ENCODE measurements around the gene OR56A4.
A peak's percentile ranks its signal among the peaks of the same experiment; 100 is the strongest.

The OR56A4 gene, protein sequence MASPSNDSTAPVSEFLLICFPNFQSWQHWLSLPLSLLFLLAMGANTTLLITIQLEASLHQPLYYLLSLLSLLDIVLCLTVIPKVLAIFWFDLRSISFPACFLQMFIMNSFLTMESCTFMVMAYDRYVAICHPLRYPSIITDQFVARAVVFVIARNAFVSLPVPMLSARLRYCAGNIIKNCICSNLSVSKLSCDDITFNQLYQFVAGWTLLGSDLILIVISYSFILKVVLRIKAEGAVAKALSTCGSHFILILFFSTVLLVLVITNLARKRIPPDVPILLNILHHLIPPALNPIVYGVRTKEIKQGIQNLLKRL

DNA sequence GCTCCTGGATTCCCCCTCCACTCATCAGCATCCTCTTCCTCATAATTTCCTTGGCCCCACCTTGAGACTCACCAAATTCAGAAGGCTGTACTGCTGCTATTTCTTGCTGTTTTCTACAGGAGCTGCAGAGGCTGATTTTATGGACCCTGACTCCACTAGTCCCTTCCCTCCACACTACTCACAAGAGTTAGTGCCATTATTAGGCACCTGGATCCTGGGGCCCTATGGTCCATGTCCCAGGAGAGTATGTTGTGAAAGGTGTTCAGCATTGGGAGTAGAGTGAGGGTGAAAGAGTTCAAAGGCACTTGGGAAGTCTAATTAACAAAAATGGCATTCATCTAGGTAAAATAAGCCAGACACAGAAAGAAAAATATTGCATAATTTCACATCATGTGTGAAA is at the start of gene OR56A4:
Gene OR56A4, minus strand, starts transcription at position 101 of the 400 bp plus-strand sequence. CDS start 3,954 bp downstream, outside the sequence.
- no peak for DNase-seq

DNA sequence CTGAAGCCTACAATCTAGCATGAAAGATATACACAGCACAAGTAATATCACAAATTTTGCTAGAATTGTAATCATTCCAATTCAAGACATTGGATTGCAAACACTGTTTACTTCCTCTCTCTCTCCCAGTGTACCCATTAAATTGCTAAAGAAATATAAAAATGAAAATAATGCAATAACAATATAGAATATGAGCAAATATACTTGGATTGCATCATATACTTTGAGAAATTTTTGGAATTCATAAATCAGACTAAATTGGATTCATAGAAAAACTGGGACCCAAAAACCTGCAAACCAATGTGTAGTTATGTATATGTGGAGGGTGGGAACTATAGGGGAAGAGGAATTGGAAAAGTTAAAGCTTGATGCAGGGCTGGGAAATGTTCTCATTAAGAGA is 48.8 kb upstream of the OR56A4 start:
- DNase-seq: no peak

DNA sequence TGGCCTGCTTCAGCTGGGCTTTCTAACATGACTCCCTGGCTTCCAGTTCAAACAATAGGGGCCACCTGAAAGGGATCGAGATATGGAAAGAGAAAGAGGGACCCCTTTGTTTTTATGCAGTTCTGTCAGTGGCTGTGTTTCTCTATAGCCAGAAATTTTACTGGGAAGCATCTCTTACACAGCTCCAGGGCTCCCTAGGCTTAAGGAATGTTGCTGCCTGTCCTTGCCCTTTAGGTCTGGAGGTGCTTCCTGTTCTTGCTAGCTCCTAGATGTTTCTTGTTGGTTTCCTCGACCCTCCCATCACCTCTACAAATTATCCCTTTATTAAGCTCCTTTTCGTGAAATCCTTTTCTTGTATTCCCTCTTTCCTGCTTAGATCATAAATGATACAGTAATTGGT is 45.6 kb upstream of the OR56A4 start:
- no peak for DNase-seq

DNA sequence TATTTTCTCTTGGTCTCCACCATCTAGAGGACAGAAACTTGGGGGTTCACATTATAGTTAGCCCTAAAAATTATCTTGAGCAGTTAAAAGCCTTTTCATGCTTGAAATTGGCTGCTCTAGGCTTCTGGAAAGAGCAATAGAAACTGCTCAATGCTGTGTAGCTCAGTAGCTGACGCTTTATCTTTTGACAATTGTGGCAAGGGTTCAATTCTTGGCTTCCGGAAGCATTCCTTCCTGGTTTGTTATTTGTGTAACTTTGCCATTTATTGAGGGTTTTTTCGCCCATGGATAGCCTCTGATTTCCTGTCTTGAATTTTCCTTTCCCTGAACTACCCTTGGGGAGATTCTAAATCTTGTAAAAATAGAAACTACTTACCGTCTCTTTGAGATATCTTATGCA is 34.1 kb upstream of the OR56A4 start:
- no peak for DNase-seq

DNA sequence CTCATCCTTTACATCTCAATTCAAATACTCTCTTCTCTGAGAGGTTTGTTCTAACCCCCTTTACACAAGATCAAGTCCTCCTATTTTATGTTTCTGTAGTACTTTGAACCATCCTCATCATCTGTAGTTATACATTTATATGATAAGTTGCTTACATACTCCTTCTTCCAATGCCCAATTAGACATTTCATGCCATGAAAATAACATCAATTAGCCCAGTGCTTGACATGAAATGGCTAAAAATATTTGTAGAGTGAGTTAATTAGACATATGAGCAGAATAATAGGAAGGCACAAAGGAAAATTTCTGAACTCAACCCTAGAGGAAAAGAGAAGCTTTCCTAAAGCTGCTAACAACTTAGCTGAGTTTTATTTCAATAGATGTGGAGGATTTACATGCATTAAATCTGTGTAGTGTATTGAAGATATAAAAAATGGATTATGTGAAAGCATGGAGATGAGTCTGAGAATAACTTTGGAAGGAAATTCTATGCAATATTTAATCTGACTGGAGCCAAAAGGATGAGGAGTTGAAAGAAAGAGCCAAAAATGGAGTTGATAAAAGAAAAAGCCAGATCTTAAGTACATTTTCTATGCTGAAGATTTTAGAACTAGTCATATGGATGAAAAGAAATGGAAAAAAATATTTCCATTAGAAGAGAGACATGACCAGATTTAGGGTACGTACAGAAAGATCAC is 24.1 kb upstream of the OR56A4 start, which contains the start of gene OR56A1:
Gene OR56A1, minus strand, starts transcription at position 51 of the 698 bp plus-strand sequence. CDS start 3,066 bp downstream, outside the sequence.
- DNase-seq: no peak

DNA sequence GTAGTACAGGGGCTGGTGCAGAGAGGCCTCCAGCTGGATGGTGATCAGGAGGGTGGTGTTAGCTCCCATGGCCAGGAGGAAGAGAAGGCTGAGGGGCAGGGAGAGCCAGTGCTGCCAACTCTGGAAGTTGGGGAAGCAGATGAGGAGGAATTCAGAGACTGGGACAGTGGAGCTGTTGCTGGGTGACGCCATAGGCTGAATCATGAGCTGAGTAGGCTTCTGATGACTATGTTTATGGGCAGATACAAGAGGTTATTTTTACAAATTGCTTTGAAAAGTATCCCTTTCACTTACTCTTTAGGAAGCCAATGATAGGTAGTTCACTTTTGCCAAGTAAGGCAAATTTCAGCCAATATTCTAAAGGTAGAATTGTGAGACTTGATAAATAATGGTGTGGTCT is 20.8 kb upstream of the OR56A4 start:
- no peak for DNase-seq

DNA sequence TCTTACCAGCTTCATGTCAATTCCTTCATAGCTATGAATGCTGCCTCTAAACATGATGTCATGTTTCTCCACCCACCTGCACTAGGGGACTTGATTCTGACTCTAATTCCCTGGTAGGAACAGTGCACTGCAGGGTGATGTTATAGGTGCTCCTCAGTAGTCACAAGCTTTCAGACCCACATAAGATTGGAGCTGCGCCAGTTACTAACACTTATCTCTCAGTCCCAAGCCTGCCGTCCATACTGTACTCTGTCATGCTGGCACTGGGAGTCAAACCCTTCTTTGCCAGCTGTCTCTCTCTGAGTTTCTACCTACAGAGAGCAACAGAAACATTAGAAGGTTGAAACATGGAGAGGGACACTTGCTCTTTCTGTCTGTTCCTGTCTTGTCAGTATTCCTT is 18.3 kb upstream of the OR56A4 start:
- no peak for DNase-seq

DNA sequence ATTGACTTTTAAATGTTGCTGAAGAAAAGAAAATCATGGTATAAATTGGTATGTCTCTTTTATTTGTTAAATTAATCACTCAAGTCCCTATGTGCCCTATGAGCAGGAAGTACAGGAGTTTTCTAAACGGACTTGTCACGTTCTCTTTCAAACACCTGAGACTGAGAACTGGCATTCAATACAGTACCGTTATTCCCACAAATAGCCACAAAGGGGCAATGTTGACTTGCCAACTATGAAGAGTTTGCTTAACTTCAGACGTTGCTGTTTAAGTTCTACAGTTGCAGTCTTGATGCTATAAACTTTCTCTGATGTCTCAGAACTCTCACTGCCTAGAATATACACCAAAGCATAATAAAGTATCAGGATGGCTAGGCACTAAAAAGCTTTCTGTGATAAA is 16.2 kb upstream of the OR56A4 start:
- peak; percentile 62 to 69 for DNase-seq

DNA sequence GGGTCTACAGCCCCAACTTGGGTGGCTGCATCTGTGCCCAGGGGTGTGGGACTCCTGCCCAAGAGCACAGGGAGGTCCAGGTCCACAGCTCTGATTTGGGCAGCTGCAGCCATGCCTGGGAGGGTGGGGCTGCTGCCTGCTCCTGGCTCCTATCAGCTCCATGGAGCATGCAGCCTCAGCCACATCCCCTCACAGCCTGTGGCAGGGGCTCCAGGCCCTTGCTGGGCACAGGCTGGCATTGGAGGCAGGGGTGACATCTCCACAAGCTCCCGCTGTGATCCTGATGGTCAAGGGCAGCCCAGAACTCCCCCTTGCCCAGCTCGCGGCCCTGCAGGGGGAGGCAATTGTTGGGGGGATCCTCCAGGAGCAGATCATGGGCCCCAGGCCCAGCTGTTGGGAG is 6.3 kb upstream of the OR56A4 start:
- no peak for DNase-seq

DNA sequence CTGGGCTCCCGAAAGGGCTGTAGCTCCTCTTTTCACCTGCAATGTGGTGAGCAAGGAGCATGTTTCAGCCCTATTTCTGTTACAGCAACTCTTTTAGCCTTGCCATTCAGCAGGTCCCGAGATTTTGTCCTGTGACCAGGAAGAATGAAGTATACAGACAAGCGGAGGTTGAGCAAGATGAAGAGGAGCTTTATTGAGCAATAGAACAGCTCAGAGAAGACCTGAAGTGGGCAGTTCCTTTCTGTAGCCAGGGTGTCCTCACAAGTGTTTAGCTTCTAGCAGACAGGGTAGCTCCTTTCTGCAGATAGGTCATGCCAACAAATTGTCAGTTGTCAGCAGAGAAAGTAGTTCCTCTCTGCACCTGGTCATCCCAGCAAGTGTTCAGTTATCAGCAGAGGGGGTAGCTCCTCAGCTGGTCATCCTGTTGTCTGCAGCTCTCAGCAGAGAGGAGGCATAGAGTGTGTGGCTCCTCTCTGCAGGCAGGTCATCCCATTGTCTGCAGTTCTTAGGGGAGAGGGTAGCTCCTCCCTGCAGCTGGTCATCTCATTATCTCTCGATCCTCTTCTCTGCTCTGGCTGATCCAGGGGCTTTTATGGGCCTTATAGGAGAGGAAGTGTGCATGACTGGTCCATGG is 5.4 kb upstream of the OR56A4 start:
- peak; percentile 56 to 58 for DNase-seq

DNA sequence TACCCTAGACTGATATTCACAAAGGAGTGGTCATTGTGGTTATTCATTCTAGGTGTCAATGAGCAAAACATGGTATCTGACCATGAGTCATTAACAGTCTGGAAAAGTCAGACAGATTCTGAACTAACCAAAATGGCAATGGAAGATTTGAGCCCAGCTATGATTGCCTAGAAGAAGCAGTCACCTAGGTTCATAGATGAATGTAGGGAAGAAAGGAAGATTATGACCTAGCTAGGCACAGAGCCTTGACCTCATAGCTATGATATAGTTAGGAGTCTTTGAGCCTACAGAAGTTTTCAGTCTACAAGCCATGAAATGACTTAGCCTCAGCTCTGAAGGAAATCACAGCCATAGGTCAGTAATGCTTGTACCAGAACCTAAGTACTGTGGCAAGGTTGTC is 351 bp downstream of the OR56A4 start:
- DNase-seq: no peak

DNA sequence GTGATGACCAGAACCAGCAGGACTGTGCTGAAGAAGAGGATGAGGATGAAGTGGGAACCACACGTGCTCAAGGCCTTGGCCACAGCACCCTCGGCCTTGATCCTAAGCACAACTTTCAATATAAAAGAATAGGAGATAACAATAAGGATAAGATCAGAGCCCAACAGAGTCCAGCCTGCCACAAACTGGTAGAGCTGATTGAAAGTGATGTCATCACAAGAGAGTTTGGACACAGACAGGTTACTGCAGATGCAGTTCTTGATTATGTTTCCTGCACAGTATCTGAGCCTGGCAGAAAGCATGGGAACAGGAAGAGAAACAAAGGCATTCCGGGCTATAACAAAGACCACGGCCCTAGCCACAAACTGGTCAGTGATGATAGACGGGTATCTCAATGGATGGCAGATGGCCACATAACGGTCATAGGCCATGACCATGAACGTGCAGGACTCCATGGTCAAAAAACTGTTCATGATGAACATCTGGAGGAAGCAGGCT is 4.5 kb downstream of the OR56A4 start:
- DNase-seq: no peak

DNA sequence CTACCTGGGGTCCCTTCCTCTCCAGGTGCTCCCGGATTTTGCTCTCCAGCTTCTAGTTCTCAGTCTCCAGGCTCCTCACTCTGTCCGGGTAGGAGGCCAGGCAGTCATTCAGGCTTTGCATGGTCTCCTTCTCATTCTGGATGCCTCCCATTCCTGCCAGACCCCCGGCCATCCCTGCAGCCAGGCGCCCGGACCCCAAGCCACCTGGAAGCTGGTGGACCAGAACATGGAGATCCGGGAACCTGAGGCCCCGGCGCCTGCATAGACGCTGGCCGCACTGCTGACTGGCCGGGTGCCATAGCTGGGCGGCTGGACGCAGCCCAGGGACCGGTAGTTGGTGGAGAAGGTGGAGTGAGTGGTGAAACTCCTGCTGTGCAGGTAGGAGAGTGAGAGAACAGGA is 12.0 kb downstream of the OR56A4 start:
- no peak for DNase-seq

DNA sequence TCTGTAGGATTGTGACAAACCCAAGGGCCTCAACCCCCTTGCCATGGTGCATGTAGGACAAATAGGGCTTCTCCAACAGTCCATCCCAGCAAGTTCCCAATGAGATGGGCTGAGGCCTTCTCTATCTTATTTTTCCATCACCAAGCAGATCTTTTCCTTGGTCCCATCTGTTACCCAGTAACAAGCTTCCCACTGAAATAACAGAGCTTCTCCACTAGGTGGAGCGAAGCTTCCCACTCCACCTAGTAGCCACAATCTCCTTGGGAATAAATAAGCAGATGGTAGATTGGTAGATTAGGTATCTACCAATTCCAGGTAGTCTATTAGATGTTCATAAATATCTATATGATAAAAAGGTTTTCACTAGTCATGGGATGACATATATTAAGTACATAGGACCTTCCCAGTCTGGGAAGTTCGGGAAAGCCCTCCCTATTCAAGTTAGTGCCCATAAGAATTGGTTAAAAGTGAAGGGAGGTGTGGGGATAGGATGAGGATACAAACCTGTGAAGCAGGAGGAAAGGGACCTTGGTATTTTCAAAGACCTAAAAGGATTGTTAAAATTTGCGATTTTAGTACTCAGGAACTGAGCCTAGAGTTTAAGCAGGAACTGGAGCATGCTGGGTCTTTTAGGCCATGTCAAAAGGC is 14.0 kb downstream of the OR56A4 start:
- peak; percentile 12 to 37 for DNase-seq

DNA sequence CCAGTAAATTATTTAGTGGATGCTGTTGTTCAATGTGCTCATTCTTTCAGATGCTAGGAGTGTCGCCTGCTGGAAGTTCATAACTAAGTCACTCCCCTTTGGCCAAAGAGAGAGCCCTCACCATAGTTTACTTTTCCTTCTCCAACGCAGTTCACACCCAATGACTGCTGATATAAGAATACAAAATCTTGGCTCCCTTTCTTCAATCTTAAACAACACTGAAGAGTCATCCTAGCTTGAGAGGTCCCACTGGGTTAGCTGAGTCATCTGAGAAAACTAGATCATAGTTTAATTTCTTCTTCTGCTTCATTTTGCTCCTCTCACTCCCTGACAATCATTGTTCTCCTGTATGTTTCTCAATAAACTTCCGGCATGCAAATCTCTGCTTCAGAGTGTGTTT is 14.6 kb downstream of the OR56A4 start:
- no peak for DNase-seq

DNA sequence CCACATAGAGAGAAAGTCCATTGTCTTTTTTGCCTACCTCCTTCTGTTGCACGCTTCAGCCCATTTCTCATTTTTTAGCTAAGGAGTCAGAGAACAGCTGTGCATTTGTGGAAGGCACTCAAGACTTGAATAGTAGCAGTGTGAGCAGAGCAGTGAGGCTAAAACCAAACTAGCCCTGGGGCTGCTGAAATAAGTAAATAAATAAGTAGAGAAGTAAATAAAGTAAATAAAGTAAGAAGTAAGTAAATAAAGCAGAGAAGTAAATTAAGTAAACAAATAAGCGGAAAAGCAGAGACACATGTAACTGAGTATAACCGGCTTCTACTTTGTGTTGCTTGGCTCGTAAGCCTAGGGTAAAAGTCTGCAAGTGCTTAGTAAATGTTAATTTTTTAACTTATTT is 17.5 kb downstream of the OR56A4 start:
- no peak for DNase-seq

DNA sequence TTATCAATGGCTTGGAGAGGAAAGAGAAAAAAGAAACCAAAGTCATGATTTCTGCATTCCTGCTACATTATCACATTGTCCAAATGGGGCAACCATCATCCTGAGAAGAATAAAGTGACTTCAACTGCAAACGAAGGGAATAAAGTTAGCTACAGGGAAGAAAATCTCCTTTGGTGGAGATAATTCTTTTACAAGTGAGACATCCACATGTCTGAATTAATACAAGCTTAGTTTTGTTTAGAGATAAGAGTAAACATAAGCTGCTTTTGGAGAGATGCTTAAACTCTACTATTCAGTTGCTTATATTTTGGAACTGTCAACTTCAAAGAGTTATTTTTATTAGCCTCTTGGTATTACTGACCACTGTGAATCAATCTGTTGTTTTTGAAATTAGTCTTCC is 19.9 kb downstream of the OR56A4 start, which contains the start of gene OR52L1:
Gene OR52L1, minus strand, starts transcription at position 101 of the 400 bp plus-strand sequence. Its CDS starts 55 bp downstream, at position 46.
- DNase-seq: no peak

DNA sequence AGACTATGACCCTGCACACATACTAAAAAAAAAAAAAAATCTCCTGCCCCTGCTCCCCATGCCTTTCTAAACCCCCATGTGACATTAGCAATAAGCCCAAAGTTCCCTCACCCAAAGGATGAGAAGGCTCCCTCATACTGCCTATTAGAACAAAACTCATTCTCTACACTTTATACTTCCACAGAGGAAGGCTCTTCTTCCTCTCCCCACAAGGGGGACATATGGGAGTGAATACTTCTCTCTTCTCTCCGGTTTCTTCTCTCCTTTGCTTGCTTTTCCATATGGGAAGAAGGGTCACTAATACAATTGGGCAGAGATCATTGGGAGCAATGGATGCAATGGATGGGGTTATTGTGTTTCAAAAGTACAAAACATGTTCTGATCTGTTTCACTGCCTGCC is 23.3 kb downstream of the OR56A4 start:
- DNase-seq: no peak

DNA sequence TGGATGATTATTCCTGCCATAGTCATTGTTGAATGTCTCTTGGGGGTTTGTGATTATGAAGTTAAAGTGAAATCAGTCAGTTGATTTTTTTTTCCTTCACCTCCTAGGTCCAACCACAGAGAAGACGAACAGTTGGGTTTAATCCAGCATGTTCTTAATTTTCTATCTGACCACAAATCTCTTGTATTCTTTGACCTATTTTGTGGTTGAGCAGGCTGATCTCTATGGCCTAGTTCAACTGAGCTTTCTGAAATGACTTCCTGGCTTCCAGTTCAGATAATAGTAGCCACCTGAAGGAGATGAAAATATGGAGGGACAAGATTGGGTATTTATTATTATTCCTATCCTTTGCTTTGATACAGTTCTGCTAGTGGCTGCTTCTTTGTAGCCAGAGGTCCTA is 33.2 kb downstream of the OR56A4 start:
- no peak for DNase-seq

DNA sequence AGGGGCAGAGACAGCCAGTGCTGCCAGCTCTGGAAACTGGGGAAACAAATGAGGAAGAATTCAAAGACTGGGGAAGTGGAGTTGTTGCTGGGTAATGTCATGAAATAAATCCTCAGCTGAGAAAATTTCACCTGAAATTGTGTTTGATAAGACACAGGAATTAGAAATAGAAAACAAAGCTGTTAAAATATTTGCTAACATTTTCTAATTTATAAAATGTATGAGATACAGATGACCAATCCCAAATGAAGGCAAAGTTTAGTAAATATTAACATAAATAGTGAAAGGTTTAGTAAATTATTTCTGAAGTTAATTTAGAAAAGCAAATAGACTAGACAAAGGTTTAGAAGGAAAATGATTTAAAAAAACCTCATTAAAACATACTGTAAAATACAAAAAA is 38.4 kb downstream of the OR56A4 start, which contains the start of gene OR56A5:
Gene OR56A5, minus strand, starts transcription at position 101 of the 400 bp plus-strand sequence. Its CDS starts 0 bp downstream, at position 101.
- DNase-seq: no peak

DNA sequence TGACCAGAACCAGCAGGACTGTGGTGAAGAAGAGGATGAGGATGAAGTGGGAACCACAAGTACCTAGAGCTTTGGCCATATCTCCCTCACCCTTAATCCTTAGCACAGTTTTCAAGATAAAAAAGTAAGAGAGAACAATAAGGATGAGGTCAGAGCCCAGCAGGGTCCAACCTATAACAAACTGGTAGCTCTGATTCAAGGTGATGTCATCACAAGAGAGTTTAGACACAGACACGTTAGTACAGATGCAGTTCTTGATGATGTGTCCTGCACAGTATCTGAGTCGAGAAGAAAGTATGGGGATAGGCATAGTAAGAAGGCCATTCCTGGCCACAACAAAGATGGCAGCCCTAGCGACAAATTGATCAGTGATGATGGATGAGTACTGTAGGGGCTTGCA is 39.0 kb downstream of the OR56A4 start:
- DNase-seq: no peak

DNA sequence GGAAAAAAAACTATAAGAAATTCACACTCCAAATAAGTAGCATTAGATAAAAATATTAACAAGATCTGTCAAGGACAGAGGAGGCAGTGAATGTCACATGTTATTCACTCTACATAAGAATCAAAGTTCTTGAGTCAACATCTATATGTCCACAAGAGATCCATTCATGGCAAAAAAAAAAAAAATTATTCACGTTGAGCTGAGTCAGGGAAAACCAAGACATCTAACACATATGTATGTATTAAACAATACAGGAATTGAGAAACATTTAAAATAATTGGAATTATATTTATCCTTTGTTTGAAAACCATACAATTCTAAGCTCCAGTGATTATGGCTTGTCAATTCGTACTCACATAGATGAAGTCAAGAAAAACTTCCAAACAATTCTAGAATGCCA is 39.8 kb downstream of the OR56A4 start:
- DNase-seq: no peak

Data from AML-193 (cell line).